Gastrocnemius medialis (tissue), 4 donors: ENCODE measurements around the gene FAM98C. TPM values are rescaled to one million over a fixed set of nuclear protein-coding genes. Genes with fewer than 3 reads are reported as not detected.

Experiments used
- ATAC-seq, 2 donors: fragments of 150-250 bp; one replicate each; pipeline ENCODE4 v1.9.1; 2016
- DNase-seq, 2 donors: peaks; one replicate each; pipeline ENCODE4 v3.0.0-alpha.2; 2019
- H3K27ac ChIP-seq, 4 donors: fragments of 200-600 bp; sonication (generic); 1 replicate in 1 of 4; 2 replicates in 3 of 4; pipeline ENCODE4 v1.5.1; 2016 to 2018; ENCODE audit warnings: mild to moderate bottlenecking in 2 of 4, moderate library complexity in 1 of 4
- H3K27me3 ChIP-seq, 3 donors: fragments of 200-600 bp; sonication (generic) in 2 of 3; 1 replicate in 1 of 3; 2 replicates in 2 of 3; pipeline versions ENCODE4 v1.5.1 to v1.6.0; 2016 to 2019; ENCODE audit warnings: mild to moderate bottlenecking in 1 of 3, moderate library complexity in 1 of 3
- H3K36me3 ChIP-seq, 2 donors: fragments of 200-600 bp; sonication (generic) in 1 of 2; one replicate each; pipeline ENCODE4 v1.5.1; 2017 to 2018
- H3K4me1 ChIP-seq, 2 donors: fragments of 200-600 bp; sonication (generic) in 1 of 2; one replicate each; pipeline ENCODE4 v1.5.1; 2016 to 2017; ENCODE audit warnings: mild to moderate bottlenecking in 2 of 2
- H3K4me3 ChIP-seq, 4 donors: fragments of 200-600 bp; sonication (generic) in 3 of 4; 1 replicate in 1 of 4; 2 replicates in 3 of 4; pipeline ENCODE4 v1.5.1; 2016 to 2019; ENCODE audit warnings: mild to moderate bottlenecking in 2 of 4
- H3K9me3 ChIP-seq, 3 donors: fragments of 200-600 bp; sonication (generic) in 2 of 3; 1 replicate in 1 of 3; 2 replicates in 2 of 3; pipeline ENCODE4 v1.5.1; 2016 to 2019
- POLR2A ChIP-seq, 2 donors: fragments of 450-650 bp; IDR thresholded peaks; one replicate each; pipeline ENCODE4 v1.6.1; 2017; ENCODE audit warnings: antibody characterized with exemption in 2 of 2, mild to moderate bottlenecking in 2 of 2, moderate library complexity in 2 of 2
- in situ Hi-C, 4 donors: fragments of 200-750 bp; cut with MboI; loops; one replicate each; pipeline versions ENCODE4 v1.15.0 to v1.8.0; 2017; ENCODE audit warnings: low sequenced_read_pairs in 4 of 4
- intact Hi-C: fragments of 100-400 bp; cut with DNase I; formaldehyde crosslinking; loops from one replicate; pipeline ENCODE4 v1.15.1; 2023; ENCODE audit warnings: low total_unique reads
- total RNA-seq, 4 donors: library from RNA; depleted of rRNA; stranded (reverse); fragments of >200 nt; gene quantifications; one replicate each; pipeline versions ENCODE4 v1.1.0 to v1.2.3, GENCODE V29; 2016
- TF ChIP-seq, protein P1 (sequence below), 5 experiments: fragments of 450-650 bp in 3 of 5; fragments of 200-600 bp in 2 of 5; sonication (generic) in 2 of 5; IDR thresholded peaks in 4 of 5; conservative IDR thresholded peaks in 1 of 5; 1 replicate in 4 of 5; 2 replicates in 1 of 5; pipeline ENCODE4 v1.5.1; 2016 to 2019; ENCODE audit warnings: antibody characterized with exemption in 5 of 5, mild to moderate bottlenecking in 3 of 5, moderate library complexity in 3 of 5

The FAM98C gene
- total RNA-seq, 4 donors from 2014 or later, result 1.9 to 17.4 (median 3.3) TPM

DNA sequence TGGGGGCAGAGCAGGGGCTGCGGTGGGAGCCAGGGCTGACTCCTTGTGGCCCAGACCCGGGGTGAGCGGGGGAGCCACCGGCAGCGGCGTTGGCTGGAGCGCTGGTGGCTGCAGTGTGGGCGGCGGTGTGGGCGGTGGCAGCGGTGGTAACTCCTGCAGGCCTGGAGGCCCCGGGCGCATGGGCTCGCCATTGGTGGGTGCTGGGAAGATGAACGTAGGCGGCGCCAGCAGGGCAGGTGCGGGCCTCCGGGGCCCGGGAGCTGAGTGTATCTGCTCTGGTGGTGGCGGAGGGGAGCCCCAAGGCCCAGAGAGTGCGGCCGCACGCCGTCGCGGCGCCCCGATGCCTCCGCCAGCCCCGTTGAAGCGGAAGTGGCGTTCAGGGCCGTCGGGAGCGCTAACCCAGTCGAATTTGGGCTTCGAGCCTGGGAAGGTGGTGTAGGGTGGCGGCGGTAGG, 17.1 kb upstream of the FAM98C start:
- Histone ChIP-seq H3K27ac (no peak overlapping the region), H3K27me3 (peaks cover 0 to 12% (median 5%) of the 10 kb centered on the region in 3 donors), H3K4me1 (peaks cover 6 to 22% of the 10 kb centered on the region in 2 donors), H3K4me3 (no peak overlapping the region), H3K36me3 (peaks cover 14 to 45% of the 10 kb centered on the region in 2 donors), H3K9me3 (no peaks in the 10 kb centered on the region)
- ATAC-seq (no peak), DNase-seq (peak in 1 of 2 donors; percentile 33)
- intact Hi-C loops, result loop anchor here (10.0 kb wide), 1 partner anchor 329 kb away; no protein-coding TSS in a partner anchor
- in situ Hi-C loops, result loop anchor here in 1 of 4 donors (25.0 kb wide), 1 partner anchor 451 kb away; the partner anchor contains the start of genes ECH1 and HNRNPL
- TF ChIP-seq, protein P1, sequence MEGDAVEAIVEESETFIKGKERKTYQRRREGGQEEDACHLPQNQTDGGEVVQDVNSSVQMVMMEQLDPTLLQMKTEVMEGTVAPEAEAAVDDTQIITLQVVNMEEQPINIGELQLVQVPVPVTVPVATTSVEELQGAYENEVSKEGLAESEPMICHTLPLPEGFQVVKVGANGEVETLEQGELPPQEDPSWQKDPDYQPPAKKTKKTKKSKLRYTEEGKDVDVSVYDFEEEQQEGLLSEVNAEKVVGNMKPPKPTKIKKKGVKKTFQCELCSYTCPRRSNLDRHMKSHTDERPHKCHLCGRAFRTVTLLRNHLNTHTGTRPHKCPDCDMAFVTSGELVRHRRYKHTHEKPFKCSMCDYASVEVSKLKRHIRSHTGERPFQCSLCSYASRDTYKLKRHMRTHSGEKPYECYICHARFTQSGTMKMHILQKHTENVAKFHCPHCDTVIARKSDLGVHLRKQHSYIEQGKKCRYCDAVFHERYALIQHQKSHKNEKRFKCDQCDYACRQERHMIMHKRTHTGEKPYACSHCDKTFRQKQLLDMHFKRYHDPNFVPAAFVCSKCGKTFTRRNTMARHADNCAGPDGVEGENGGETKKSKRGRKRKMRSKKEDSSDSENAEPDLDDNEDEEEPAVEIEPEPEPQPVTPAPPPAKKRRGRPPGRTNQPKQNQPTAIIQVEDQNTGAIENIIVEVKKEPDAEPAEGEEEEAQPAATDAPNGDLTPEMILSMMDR (IDR thresholded peaks at IDR 0.05 in 4 of 5, conservative IDR thresholded peaks at IDR 0.05 in 1 of 5), result no peak
- TF ChIP-seq POLR2A (IDR thresholded peaks at IDR 0.05), result no peak

DNA sequence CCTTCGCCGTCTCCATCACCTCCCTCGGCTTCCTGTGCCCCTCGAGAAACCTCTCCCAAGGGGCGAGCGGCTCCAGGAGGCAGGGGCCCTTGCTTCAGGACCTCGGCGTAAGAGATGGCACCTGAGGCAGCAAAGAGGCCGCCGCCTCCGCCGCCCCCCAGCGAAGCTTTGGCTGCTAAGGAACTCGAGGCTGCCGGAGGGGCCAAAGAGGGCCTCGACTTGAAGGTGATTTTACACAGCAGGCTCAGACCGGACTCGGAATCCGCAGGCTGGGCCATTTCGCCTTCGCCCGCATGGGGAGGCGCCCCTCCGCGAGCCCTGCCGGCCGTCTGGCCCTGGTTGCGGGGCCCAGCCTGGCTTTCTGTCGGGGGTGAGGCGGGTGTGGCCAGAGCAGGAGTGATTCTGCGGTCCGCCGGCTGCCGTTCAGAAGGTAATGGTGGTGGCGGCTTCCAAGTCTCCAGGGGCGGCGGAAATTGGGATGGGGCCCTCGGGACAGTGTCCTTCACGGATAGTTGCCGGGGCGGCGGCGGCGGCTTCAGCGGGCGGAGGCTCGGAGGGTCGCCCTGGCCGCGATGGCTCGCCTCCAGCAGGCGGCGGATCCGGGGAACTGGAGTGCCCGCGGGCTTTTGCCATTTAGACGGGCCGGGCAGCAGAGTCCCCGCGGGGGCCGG, 16.5 kb upstream of the FAM98C start:
- intact Hi-C loops, result loop anchor here (10.0 kb wide), 1 partner anchor 328 kb away; no protein-coding TSS in a partner anchor
- peak overlapping the region in 3 of 4 donors; percentile 70 to 78 (median 72) for H3K27ac ChIP-seq
- peak in 1 of 2 donors; percentile 54 for DNase-seq
- peaks cover 0 to 12% (median 5%) of the 10 kb centered on the region in 3 donors for H3K27me3 ChIP-seq
- H3K4me1 ChIP-seq, result peaks cover 6 to 22% of the 10 kb centered on the region in 2 donors
- ATAC-seq, result peak; percentile 1
- H3K4me3 ChIP-seq, result peak overlapping the region in 2 of 4 donors; percentile 50 to 63
- in situ Hi-C loops, result loop anchor here in 1 of 4 donors (25.0 kb wide), 1 partner anchor 451 kb away; the partner anchor contains the start of genes ECH1 and HNRNPL
- H3K9me3 ChIP-seq, result no peaks in the 10 kb centered on the region
- peaks cover 14 to 39% of the 10 kb centered on the region in 2 donors for H3K36me3 ChIP-seq
- TF ChIP-seq, protein P1 (IDR thresholded peaks at IDR 0.05 in 4 of 5, conservative IDR thresholded peaks at IDR 0.05 in 1 of 5), result no peak
- no peak for TF ChIP-seq POLR2A (IDR thresholded peaks at IDR 0.05)

DNA sequence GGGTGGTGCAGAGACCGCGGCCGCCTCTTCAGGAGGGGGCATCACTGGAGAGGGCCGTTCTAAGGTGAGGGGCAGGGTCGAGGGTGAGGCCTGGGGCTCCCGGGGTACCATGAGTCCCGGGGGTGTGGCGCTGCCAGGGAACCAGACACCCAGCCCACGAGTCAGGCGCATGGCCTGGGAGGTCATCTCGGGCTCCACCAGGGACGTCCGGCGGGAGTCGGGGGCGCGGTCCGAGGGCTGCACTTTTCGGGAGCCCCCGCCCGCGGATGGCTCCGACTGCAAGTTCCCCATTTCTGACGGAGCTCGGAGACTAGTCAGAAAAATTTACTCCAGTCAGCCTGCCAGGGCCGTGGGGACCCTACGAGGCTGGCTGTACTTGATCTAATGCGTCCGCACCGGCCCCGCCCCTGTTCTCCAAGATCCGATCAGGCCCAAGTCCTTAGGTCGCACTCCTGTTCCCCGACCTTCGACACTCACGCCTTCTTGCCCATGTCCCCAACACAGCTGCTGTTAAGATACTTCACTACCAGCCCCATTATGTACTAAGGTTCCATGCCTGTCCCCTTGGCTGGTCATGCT, 15.8 kb upstream of the FAM98C start:
- Histone ChIP-seq H3K9me3 (no peaks in the 10 kb centered on the region), H3K27me3 (peaks cover 0 to 12% (median 5%) of the 10 kb centered on the region in 3 donors), H3K27ac (peak overlapping the region; percentile 43 to 78 (median 71)), H3K4me3 (peak overlapping the region; percentile 33 to 63 (median 55)), H3K36me3 (peaks cover 14 to 32% of the 10 kb centered on the region in 2 donors), H3K4me1 (peaks cover 6 to 22% of the 10 kb centered on the region in 2 donors)
- TF ChIP-seq POLR2A (IDR thresholded peaks at IDR 0.05), result peak in 1 of 2 donors; percentile 18
- TF ChIP-seq, protein P1 (IDR thresholded peaks at IDR 0.05 in 4 of 5, conservative IDR thresholded peaks at IDR 0.05 in 1 of 5), result no peak
- intact Hi-C loops, result loop anchor here (10.0 kb wide), 1 partner anchor 328 kb away; no protein-coding TSS in a partner anchor
- ATAC-seq (peak; percentile 25 to 39), DNase-seq (peak; percentile 39 to 72)
- in situ Hi-C loops, result loop anchor here in 1 of 4 donors (25.0 kb wide), 1 partner anchor 450 kb away; the partner anchor contains the start of genes ECH1 and HNRNPL

DNA sequence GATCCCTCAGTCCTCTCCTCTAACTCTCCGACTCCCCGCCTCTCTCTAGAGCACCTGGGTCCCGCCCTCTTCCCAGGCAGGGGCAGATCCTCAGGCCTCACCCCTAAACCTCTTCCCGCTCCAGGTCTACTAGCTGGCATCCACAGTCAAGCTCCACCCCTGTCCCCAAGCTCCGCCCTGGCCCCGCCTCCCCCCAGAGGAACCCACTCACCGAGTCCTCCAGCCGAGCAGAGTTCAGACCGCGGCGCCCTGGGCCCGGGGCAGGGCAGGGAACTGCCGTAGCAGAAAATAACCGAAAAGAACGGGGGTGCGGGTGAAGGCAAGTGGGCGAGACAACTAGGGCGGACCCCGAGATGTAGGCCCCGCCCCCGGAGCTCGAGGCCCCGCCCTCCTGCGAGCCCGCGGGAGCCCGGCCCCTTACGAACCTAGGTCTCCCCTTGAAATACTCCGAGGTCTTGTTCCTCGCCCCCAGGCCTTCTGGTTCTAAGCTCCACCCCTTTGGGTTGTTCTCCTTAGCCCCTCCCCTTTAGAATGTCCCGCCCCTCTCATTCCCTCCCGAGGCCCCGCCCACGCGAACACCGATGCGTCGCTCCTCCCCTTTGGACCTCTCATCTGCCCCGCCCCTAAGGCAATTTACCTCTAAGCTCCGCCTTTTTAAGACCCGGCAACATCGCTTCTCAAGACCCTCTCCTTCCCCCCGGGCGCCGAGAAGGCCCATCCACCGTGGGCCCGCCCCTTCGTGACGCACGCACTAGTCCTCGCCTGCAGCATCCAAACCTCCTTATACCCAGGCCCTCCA, 15.1 kb upstream of the FAM98C start, which contains the start of gene GGN:
Gene GGN (minus strand): TSS at position 485 of the 799 bp plus-strand sequence. CDS start 773 bp downstream, outside the sequence.
- TF ChIP-seq, protein P1 (IDR thresholded peaks at IDR 0.05 in 4 of 5, conservative IDR thresholded peaks at IDR 0.05 in 1 of 5), result no peak
- TF ChIP-seq POLR2A (IDR thresholded peaks at IDR 0.05), result peak in 1 of 2 donors; percentile 26
- intact Hi-C loops (loop anchor here (10.0 kb wide), 1 partner anchor 327 kb away; no protein-coding TSS in a partner anchor), in situ Hi-C loops (loop anchor here in 1 of 4 donors (25.0 kb wide), 1 partner anchor 450 kb away; the partner anchor contains the start of genes ECH1 and HNRNPL)
- peak; percentile 61 to 62 for ATAC-seq
- peak; percentile 67 to 77 for DNase-seq
- Histone ChIP-seq H3K27ac (peak within 1 kb of the TSS; percentile 43 to 78 (median 71)), H3K4me3 (peak within 1 kb of the TSS; percentile 33 to 63 (median 55)), H3K4me1 (peaks cover 6 to 22% of the 10 kb centered on the region in 2 donors), H3K27me3 (peaks cover 0 to 12% (median 5%) of the 10 kb centered on the region in 3 donors), H3K36me3 (peaks cover 10 to 25% of the 10 kb centered on the region in 2 donors), H3K9me3 (no peaks in the 10 kb centered on the region)
